SU-DHL-6 (cell line): ENCODE results near the gene TRIM17.

Experiments used
- H2AFZ ChIP-seq: fragments of 200-600 bp; sonication (generic); 2 replicates; pipeline ENCODE4 v1.6.1; 2014; ENCODE audit warnings: low read depth, mild to moderate bottlenecking, moderate library complexity, mixed read lengths, antibody characterized with exemption, low read length; ENCODE audit not compliant: severe bottlenecking
- H3F3A ChIP-seq: fragments of 200-600 bp; shearing (Covaris generic); 2 replicates; pipeline ENCODE4 v1.6.0; 2016; ENCODE audit warnings: antibody characterized with exemption, mild to moderate bottlenecking; ENCODE audit not compliant: insufficient read depth
- H3K27ac ChIP-seq: fragments of 200-600 bp; sonication (generic); 2 replicates; pipeline ENCODE4 v1.5.1; 2016; ENCODE audit warnings: low read depth, mild to moderate bottlenecking, low read length, moderate library complexity, mixed read lengths
- H3K27me3 ChIP-seq: fragments of 200-600 bp; sonication (generic), shearing (Covaris generic); 2 replicates; pipeline ENCODE4 v1.6.0; 2014; ENCODE audit warnings: mild to moderate bottlenecking, low read length
- H3K36me3 ChIP-seq: fragments of 200-600 bp; sonication (generic); 2 replicates; pipeline ENCODE4 v1.6.1; 2014; ENCODE audit warnings: mild to moderate bottlenecking, low read length, mixed read lengths
- H3K4me2 ChIP-seq: fragments of 300-600, 200-600 bp; shearing (Covaris generic), sonication (generic); 2 replicates; pipeline ENCODE4 v1.6.0; 2014; ENCODE audit warnings: low read length, low read depth, mild to moderate bottlenecking; ENCODE audit not compliant: poor library complexity, severe bottlenecking
- H3K4me3 ChIP-seq: fragments of 200-600 bp; sonication (generic); 2 replicates; pipeline ENCODE4 v1.5.1; 2014; ENCODE audit warnings: antibody characterized with exemption, low read length, mild to moderate bottlenecking, mixed read lengths; ENCODE audit not compliant: insufficient read depth, poor library complexity, severe bottlenecking
- H3K79me2 ChIP-seq: fragments of 200-600 bp; sonication (generic); 2 replicates; pipeline ENCODE4 v1.6.1; 2014; ENCODE audit warnings: mild to moderate bottlenecking, low read length, moderate library complexity; ENCODE audit not compliant: insufficient read depth
- H3K9ac ChIP-seq: fragments of 200-600 bp; sonication (generic); 2 replicates; pipeline ENCODE4 v1.7.0; 2014; ENCODE audit warnings: mild to moderate bottlenecking, low read length
- H3K9me2 ChIP-seq: fragments of 200-600 bp; sonication (generic); replicated peaks from 2 replicates; pipeline ENCODE4 v1.6.1; 2014; ENCODE audit warnings: low read length; ENCODE audit not compliant: insufficient read depth
- H3K9me3 ChIP-seq: fragments of 200-600 bp; sonication (generic); 2 replicates; pipeline ENCODE4 v1.6.1; 2014; ENCODE audit warnings: low read length, mixed read lengths; ENCODE audit not compliant: insufficient read depth
- H4K20me1 ChIP-seq: fragments of 200-600 bp; sonication (generic); 2 replicates; pipeline ENCODE4 v1.6.1; 2014; ENCODE audit warnings: low read depth, mild to moderate bottlenecking, antibody characterized with exemption, low read length, moderate library complexity, mixed read lengths
- CTCF ChIP-seq: fragments of 200-600 bp; sonication (generic); IDR thresholded peaks from one replicate; pipeline ENCODE4 v1.5.1; 2017; ENCODE audit warnings: antibody characterized with exemption, mild to moderate bottlenecking, low read length, moderate library complexity; ENCODE audit not compliant: insufficient read depth, poor library complexity, severe bottlenecking
- EZH2phosphoT487 ChIP-seq: fragments of 200-600 bp; sonication (generic), shearing (Covaris generic); conservative IDR thresholded peaks from 2 replicates; pipeline ENCODE4 v1.6.1; 2018; ENCODE audit warnings: mild to moderate bottlenecking, antibody characterized with exemption, low read length, moderate library complexity, mixed read lengths

Gene TRIM17

GRCh38 chr1:228364068-228364705 lies 52.5 kb downstream of the TRIM17 start:
- H4K20me1 ChIP-seq: no peaks in the 10 kb centered on the region
- H3K4me3 ChIP-seq: no peak overlapping the region
- no peaks in the 10 kb centered on the region for H3K36me3 ChIP-seq
- no peaks in the 10 kb centered on the region for H3K27me3 ChIP-seq
- no peaks in the 10 kb centered on the region for H3K9me3 ChIP-seq
- no peak overlapping the region for H3K4me2 ChIP-seq
- no peak overlapping the region for H3K9ac ChIP-seq
- TF ChIP-seq CTCF: no peak
- TF ChIP-seq EZH2phosphoT487: no peak
- no peaks in the 10 kb centered on the region for H3K79me2 ChIP-seq
- no peak overlapping the region for H3K27ac ChIP-seq
- H3K9me2 ChIP-seq: no peaks in the 10 kb centered on the region
- H3F3A ChIP-seq: no peaks in the 10 kb centered on the region
- H2AFZ ChIP-seq: no peak overlapping the region

GRCh38 chr1:228363686-228364067 lies 53.0 kb downstream of the TRIM17 start:
- TF ChIP-seq CTCF (no peak), EZH2phosphoT487 (no peak)
- H3K9ac ChIP-seq: no peak overlapping the region
- H3K4me2 ChIP-seq: no peak overlapping the region
- no peaks in the 10 kb centered on the region for H3K9me2 ChIP-seq
- H3K9me3 ChIP-seq: no peaks in the 10 kb centered on the region
- no peaks in the 10 kb centered on the region for H4K20me1 ChIP-seq
- no peaks in the 10 kb centered on the region for H3K36me3 ChIP-seq
- H3K4me3 ChIP-seq: no peak overlapping the region
- no peak overlapping the region for H2AFZ ChIP-seq
- no peaks in the 10 kb centered on the region for H3K79me2 ChIP-seq
- no peaks in the 10 kb centered on the region for H3K27me3 ChIP-seq
- H3K27ac ChIP-seq: no peak overlapping the region
- no peaks in the 10 kb centered on the region for H3F3A ChIP-seq

GRCh38 chr1:228362884-228363450 lies 53.7 kb downstream of the TRIM17 start:
- Histone ChIP-seq H3F3A (no peaks in the 10 kb centered on the region), H3K27me3 (no peaks in the 10 kb centered on the region)
- no peak for TF ChIP-seq EZH2phosphoT487
- TF ChIP-seq CTCF: no peak

More at GRCh38 chr1:228362884-228363450, 53.7 kb downstream of the TRIM17 start:
- no peaks in the 10 kb centered on the region for H3K79me2 ChIP-seq
- no peaks in the 10 kb centered on the region for H4K20me1 ChIP-seq
- H3K36me3 ChIP-seq: no peaks in the 10 kb centered on the region
- no peak overlapping the region for H3K4me2 ChIP-seq
- no peak overlapping the region for H3K27ac ChIP-seq
- no peaks in the 10 kb centered on the region for H3K9me3 ChIP-seq
- no peak overlapping the region for H3K9ac ChIP-seq
- no peaks in the 10 kb centered on the region for H3K9me2 ChIP-seq
- no peak overlapping the region for H3K4me3 ChIP-seq
- H2AFZ ChIP-seq: no peak overlapping the region
